Endothelial cell of umbilical vein (primary cell): ENCODE data around the gene TFF1. TPM values are rescaled to one million over a fixed set of nuclear protein-coding genes. Genes with fewer than 3 reads are reported as not detected.

Experiments used
- BruUV-seq: library from RNA; stranded (reverse); fragments of 400-500 nt; replicated peaks from 2 replicates; lab custom pipeline; 2021; lab: Mats Ljungman, UMichigan
- CTCF ChIA-PET: fragments of 300-600, 350-600 bp; sonication (Branson Sonifier 250); formaldehyde crosslinking; loops from one replicate; lab custom pipeline; 2021; ENCODE audit warnings: antibody characterized with exemption, inconsistent platforms; lab: Charles Lee
- POLR2A ChIA-PET: fragments of 300-600, 350-600 bp; sonication (Branson Sonifier 250); formaldehyde crosslinking; loops from one replicate; lab custom pipeline; 2021; ENCODE audit warnings: antibody characterized with exemption, inconsistent platforms; lab: Charles Lee
- DNase-seq: peaks from one replicate; pipeline ENCODE4 v3.0.0-alpha.2; 2011; ENCODE audit warnings: low read depth, low spot score
- FAIRE-seq: peaks from 2 replicates; lab custom pipeline; 2011; peaks lifted over from hg19 to GRCh38; lab: Jason Lieb, UNC
- H2AFZ ChIP-seq: 2 replicates; pipeline ENCODE4 v1.6.0; 2012; ENCODE audit warnings: low read depth, low read length, control low read depth, inconsistent platforms
- H3K27ac ChIP-seq: 2 replicates; pipeline ENCODE4 v1.5.1; 2011; ENCODE audit warnings: low read depth, mild to moderate bottlenecking, control low read depth, low read length, moderate library complexity; ENCODE audit not compliant: insufficient read depth
- H3K27me3 ChIP-seq, 2 experiments: 2 replicates each; pipeline versions ENCODE4 v1.6.0 to v1.6.1; 2011; ENCODE audit warnings: low read length in 2 of 2, mixed read lengths in 1 of 2; ENCODE audit not compliant: control insufficient read depth in 2 of 2, insufficient read depth in 2 of 2
- H3K36me3 ChIP-seq, 2 experiments: 2 replicates in 1 of 2; 3 replicates in 1 of 2; pipeline ENCODE4 v1.5.1; 2011; ENCODE audit warnings: low read length in 2 of 2, mild to moderate bottlenecking in 1 of 2, moderate library complexity in 1 of 2; ENCODE audit not compliant: control insufficient read depth in 2 of 2, insufficient read depth in 2 of 2; ENCODE audit errors: extremely low read depth in 1 of 2
- H3K4me1 ChIP-seq: 3 replicates; pipeline ENCODE4 v1.5.1; 2011; ENCODE audit warnings: mild to moderate bottlenecking, low read length; ENCODE audit not compliant: control insufficient read depth, insufficient read depth; ENCODE audit errors: extremely low read depth
- H3K4me2 ChIP-seq: 2 replicates; pipeline ENCODE4 v1.6.1; 2011; ENCODE audit warnings: low read length, control low read depth, mixed read lengths; ENCODE audit not compliant: insufficient read depth
- H3K4me3 ChIP-seq, 3 experiments: fragments of 200-600 bp in 1 of 3; sonication (generic), shearing (Covaris generic) in 1 of 3; replicated peaks in 1 of 3; 2 replicates each; pipeline ENCODE4 v1.5.1; 2011 to 2016; ENCODE audit warnings: control low read depth in 3 of 3, low read length in 3 of 3, mild to moderate bottlenecking in 2 of 3, inconsistent platforms in 1 of 3, low read depth in 1 of 3, moderate library complexity in 1 of 3; ENCODE audit not compliant: insufficient read depth in 1 of 3
- H3K79me2 ChIP-seq: 2 replicates; pipeline ENCODE4 v1.6.0; 2012; ENCODE audit warnings: low read length, inconsistent platforms; ENCODE audit not compliant: control insufficient read depth, insufficient read depth
- H3K9ac ChIP-seq: replicated peaks from 2 replicates; pipeline ENCODE3; 2011; ENCODE audit warnings: low read length, control low read depth; ENCODE audit not compliant: insufficient read depth; ENCODE audit errors: extremely low read depth
- H3K9me1 ChIP-seq: replicated peaks from 3 replicates; pipeline ENCODE4 v1.6.0; 2011; ENCODE audit warnings: mild to moderate bottlenecking, low read length; ENCODE audit not compliant: control insufficient read depth, insufficient read depth; ENCODE audit errors: extremely low read depth
- H3K9me3 ChIP-seq: replicated peaks from 2 replicates; pipeline ENCODE4 v1.5.1; 2012; ENCODE audit warnings: low read length, inconsistent platforms; ENCODE audit not compliant: control insufficient read depth, insufficient read depth
- H4K20me1 ChIP-seq: replicated peaks from 2 replicates; pipeline ENCODE3; 2011; ENCODE audit warnings: mild to moderate bottlenecking, low read length; ENCODE audit not compliant: control insufficient read depth, insufficient read depth; ENCODE audit errors: extremely low read depth
- EZH2 ChIP-seq: IDR thresholded peaks from 2 replicates; pipeline ENCODE4 v1.6.1; 2012; ENCODE audit warnings: borderline replicate concordance, low read depth, mild to moderate bottlenecking, moderate library complexity, low read length, inconsistent platforms; ENCODE audit not compliant: severe bottlenecking
- FOS ChIP-seq: IDR thresholded peaks from 2 replicates; pipeline ENCODE4 v1.6.1; 2011; ENCODE audit warnings: mild to moderate bottlenecking, low read length, moderate library complexity, borderline replicate concordance; ENCODE audit not compliant: insufficient read depth
- GATA2 ChIP-seq: IDR thresholded peaks from 2 replicates; pipeline ENCODE4 v1.7.0; 2011; ENCODE audit warnings: low read depth, mild to moderate bottlenecking, moderate library complexity, mixed read lengths, low read length; ENCODE audit not compliant: insufficient read length, insufficient read depth
- JUN ChIP-seq: IDR thresholded peaks from 2 replicates; pipeline ENCODE4 v1.6.1; 2011; ENCODE audit warnings: borderline replicate concordance, low read depth; ENCODE audit not compliant: insufficient read length, insufficient read depth
- MAX ChIP-seq: IDR thresholded peaks from 2 replicates; pipeline ENCODE4 v1.6.1; 2011; ENCODE audit not compliant: insufficient read depth, insufficient read length
- MYC ChIP-seq: IDR thresholded peaks from one replicate; pipeline ENCODE4 v1.6.1; 2011; ENCODE audit warnings: mild to moderate bottlenecking, low read depth, low read length
- POLR2A ChIP-seq: IDR thresholded peaks from 2 replicates; pipeline ENCODE4 v1.6.1; 2012; ENCODE audit warnings: low read depth, mild to moderate bottlenecking, control low read depth, low read length
- POLR2AphosphoS5 ChIP-seq: IDR thresholded peaks from 2 replicates; pipeline ENCODE4 v1.6.1; 2012; ENCODE audit warnings: low read depth, mild to moderate bottlenecking, control low read depth, low read length, moderate library complexity; ENCODE audit not compliant: insufficient read depth
- dilution Hi-C: fragments of 300-500 bp; cut with MboI; formaldehyde crosslinking; loops from one replicate; pipeline ENCODE4 v1.15.0; 2019; ENCODE audit warnings: low sequenced_read_pairs; ENCODE audit not compliant: extremely low pct_ligation_motif_present
- intact Hi-C: fragments of 100-400 bp; cut with micrococcal nuclease; formaldehyde crosslinking; loops from one replicate; pipeline ENCODE4 v1.10.0; 2022
- polyA plus RNA-seq, 4 experiments: library from polyadenylated mRNA; depleted of rRNA in 3 of 4; stranded (reverse) in 3 of 4; unstranded in 1 of 4; fragments of >200 nt; gene quantifications; 2 replicates each; pipeline versions ENCODE4 v1.2.1 to v1.2.3, GENCODE V29; 2011 to 2012; ENCODE audit warnings: missing spikeins in 1 of 4
- total RNA-seq: library from RNA; stranded (reverse); gene quantifications from 2 replicates; pipeline ENCODE4 v1.2.3, GENCODE V29; 2021
- TF ChIP-seq, protein P1 (sequence below), 2 donors: IDR thresholded peaks; 1 replicate in 1 of 2; 2 replicates in 1 of 2; pipeline ENCODE4 v1.5.1; 2011; ENCODE audit warnings: low read length in 2 of 2, mild to moderate bottlenecking in 2 of 2, moderate library complexity in 2 of 2, control low read depth in 1 of 2, inconsistent platforms in 1 of 2, low read depth in 1 of 2; ENCODE audit not compliant: insufficient read depth in 1 of 2; ENCODE audit errors: extremely low read depth in 1 of 2

Gene TFF1
- total and polyA plus RNA-seq, 2 donors (not counting 3 experiments of a cell fraction or from before 2014, with no cell fraction given) = not detected

- CTCF ChIA-PET = interaction anchor here (3.1 kb wide), 1 partner anchor 33 kb away, joined by 10 read pairs; no protein-coding TSS in a partner anchor
Measured at GRCh38 chr21:42343101-42343500, 23.2 kb downstream of the TFF1 start.

More at GRCh38 chr21:42343101-42343500, 23.2 kb downstream of the TFF1 start:
- intact Hi-C loops = no loop called here
- no peak overlapping the region for H3K4me2 ChIP-seq
- H3K79me2 ChIP-seq = no peaks in the 10 kb centered on the region
- peaks cover 0 to 4% of the 10 kb centered on the region in 2 experiments for H3K27me3 ChIP-seq
- DNase-seq (no peak), FAIRE-seq (no peak)
- TF ChIP-seq POLR2A (no peak), GATA2 (no peak), POLR2AphosphoS5 (no peak), MYC (no peak), EZH2 (no peak), JUN (no peak), MAX (no peak), FOS (no peak)
- TF ChIP-seq, protein P1, sequence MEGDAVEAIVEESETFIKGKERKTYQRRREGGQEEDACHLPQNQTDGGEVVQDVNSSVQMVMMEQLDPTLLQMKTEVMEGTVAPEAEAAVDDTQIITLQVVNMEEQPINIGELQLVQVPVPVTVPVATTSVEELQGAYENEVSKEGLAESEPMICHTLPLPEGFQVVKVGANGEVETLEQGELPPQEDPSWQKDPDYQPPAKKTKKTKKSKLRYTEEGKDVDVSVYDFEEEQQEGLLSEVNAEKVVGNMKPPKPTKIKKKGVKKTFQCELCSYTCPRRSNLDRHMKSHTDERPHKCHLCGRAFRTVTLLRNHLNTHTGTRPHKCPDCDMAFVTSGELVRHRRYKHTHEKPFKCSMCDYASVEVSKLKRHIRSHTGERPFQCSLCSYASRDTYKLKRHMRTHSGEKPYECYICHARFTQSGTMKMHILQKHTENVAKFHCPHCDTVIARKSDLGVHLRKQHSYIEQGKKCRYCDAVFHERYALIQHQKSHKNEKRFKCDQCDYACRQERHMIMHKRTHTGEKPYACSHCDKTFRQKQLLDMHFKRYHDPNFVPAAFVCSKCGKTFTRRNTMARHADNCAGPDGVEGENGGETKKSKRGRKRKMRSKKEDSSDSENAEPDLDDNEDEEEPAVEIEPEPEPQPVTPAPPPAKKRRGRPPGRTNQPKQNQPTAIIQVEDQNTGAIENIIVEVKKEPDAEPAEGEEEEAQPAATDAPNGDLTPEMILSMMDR (IDR thresholded peaks at IDR 0.05; ENCODE audit: extremely low read depth in 1 of 2, insufficient read depth in 1 of 2, low read depth in 1 of 2, low read length in 2 of 2) = no peak
- no peaks in the 10 kb centered on the region for H3K4me1 ChIP-seq
- no peak overlapping the region for H3K27ac ChIP-seq
- no peaks in the 10 kb centered on the region for H3K9me3 ChIP-seq
- dilution Hi-C loops = no loop called here
- no peak overlapping the region for H2AFZ ChIP-seq
- BruUV-seq = no TSS peak
- no peaks in the 10 kb centered on the region for H3K9me1 ChIP-seq
- no peaks in the 10 kb centered on the region for H3K36me3 ChIP-seq
- no peaks in the 10 kb centered on the region for H4K20me1 ChIP-seq
- no peak overlapping the region for H3K9ac ChIP-seq
- POLR2A ChIA-PET = no interaction called here
- no peak overlapping the region for H3K4me3 ChIP-seq
